HPDE6-E6E7 (cell line): ENCODE measurements around the gene RAB11FIP4.
"Not testable (repeated sequence)": the region's sequence is repeated elsewhere in the genome, so short reads cannot be mapped to it uniquely, and the experiment has no call there.

Experiments used
- DNase-seq: peaks from one replicate; pipeline ENCODE4 v3.0.0; 2011; ENCODE audit warnings: missing footprints; ENCODE audit errors: extremely low spot score

The RAB11FIP4 gene, protein sequence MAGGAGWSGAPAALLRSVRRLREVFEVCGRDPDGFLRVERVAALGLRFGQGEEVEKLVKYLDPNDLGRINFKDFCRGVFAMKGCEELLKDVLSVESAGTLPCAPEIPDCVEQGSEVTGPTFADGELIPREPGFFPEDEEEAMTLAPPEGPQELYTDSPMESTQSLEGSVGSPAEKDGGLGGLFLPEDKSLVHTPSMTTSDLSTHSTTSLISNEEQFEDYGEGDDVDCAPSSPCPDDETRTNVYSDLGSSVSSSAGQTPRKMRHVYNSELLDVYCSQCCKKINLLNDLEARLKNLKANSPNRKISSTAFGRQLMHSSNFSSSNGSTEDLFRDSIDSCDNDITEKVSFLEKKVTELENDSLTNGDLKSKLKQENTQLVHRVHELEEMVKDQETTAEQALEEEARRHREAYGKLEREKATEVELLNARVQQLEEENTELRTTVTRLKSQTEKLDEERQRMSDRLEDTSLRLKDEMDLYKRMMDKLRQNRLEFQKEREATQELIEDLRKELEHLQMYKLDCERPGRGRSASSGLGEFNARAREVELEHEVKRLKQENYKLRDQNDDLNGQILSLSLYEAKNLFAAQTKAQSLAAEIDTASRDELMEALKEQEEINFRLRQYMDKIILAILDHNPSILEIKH

DNA sequence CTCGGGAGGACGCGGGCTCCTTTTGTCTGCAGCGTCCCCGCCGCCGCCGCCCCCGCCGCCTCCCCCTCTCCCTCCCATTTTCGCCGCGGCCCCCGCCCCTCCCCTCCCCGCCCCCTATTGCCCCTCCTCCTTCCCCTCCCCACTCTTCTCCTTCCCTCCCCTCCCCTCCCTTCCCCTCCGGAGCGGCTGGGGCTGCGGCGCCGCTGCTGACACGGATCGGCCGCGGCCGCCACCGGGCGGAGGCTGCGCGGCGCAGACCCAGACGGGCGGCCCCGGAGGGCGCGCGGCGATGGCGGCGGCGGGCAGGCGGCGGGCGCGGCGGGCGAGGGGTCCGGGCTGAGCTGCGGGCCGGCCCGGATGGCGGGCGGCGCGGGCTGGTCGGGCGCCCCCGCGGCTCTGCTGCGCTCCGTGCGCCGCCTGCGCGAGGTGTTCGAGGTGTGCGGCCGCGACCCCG, at the start of gene RAB11FIP4:
Gene RAB11FIP4, plus strand, starts transcription at position 180 of the 454 bp plus-strand sequence. Its CDS starts 178 bp downstream, at position 358.
- DNase-seq, result no peak

DNA sequence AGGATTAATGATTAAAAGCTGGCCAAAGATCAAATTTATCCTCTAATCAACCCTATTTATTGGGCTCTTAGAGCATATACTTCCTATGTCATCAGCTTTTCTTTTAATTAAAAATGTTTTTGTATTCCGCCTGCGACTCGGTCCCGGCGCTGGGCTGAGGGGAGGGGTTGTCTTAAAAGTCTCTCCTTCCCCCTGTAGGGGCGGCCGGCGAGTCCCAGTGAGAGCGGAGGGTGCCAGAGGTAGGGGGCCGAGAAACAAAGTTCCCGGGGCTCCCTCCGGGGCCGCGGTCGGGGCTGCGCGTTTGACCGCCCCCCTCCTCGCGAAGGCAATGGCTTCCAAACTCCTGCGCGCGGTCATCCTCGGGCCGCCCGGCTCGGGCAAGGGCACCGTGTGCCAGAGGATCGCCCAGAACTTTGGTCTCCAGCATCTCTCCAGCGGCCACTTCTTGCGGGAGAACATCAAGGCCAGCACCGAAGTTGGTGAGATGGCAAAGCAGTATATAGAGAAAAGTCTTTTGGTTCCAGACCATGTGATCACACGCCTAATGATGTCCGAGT, 46.2 kb upstream of the RAB11FIP4 start:
- DNase-seq, result not testable (repeated sequence)

DNA sequence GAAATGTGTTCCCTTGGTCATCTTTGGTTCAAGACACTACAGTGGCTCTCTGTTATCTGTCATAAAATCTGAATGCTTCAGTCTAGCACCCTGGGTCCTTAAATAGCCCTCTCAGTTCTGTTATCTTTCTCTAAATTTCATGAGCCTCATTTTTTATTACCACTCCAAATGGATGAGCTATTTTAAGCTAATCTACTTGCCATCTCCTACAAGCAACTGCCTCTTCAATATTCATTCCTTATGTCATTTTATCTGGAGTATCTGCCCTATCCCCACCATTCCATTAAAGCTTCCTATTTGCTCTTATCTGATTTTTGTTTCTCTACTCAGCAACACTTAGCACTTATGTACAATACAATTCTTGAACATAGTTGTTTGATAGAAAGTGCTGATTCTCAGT, 42.0 kb upstream of the RAB11FIP4 start:
- DNase-seq, result no peak

DNA sequence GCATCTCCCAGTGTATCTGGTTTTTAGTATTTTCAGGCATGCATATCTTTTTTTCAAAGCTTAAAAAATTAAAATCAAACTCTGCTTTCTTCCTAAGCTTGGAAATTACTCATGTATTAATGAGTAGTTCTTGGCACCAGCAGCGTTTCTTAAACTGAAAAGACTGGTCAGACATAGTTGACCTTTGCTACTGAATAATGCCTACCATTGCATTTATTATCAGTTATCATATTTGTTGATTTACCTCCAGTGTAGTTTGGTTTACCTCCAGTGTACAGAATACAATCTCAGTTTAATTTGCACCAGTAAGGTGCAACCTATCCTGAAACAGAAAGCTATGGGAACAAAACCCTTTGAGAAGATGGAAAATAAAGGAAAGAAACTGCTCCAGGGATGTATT, 35.5 kb upstream of the RAB11FIP4 start:
- no peak for DNase-seq

DNA sequence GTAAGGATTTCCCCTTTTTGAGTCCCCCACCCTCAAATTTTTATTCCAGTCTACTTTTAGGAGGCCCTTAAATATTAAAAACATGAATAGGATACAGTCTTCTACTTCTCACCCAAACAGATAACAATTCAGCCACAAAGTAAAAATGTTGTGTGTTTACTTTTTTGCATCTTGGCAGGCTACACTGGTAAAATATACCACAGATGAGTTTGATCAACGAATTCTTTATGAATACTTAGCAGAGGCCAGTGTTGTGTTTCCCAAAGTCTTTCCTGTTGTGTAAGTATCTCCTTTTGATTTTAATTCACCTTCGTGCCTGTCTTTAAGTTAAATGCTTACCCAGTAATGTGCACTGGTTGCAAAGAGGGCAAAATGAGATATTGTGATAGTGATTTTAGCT, 34.4 kb upstream of the RAB11FIP4 start:
- DNase-seq, result no peak

DNA sequence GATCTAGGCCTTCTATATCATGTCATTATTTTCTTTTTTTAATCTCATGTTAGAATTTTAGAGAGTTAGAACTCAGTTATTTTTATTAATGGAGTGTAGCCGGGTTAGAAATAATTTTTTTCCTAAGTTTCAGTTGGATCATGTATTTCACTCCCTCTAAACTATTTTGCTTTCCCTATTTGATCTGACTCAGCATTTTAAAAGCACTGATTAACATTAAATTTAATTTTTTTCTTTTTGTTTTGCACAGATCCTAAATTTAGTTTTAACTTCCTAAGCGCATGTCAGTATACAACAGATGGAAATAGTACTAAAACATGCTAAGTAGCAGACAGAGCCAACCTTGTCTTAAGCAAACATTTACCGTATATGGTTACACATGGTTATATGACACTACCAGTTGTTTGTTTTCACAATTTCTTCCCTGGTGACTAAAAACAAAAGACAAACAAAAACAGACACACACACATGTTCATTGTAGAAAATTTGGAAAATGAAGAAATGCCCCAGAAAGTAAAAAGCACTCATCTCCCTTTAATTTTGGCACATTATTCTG, 33.6 kb upstream of the RAB11FIP4 start:
- no peak for DNase-seq

DNA sequence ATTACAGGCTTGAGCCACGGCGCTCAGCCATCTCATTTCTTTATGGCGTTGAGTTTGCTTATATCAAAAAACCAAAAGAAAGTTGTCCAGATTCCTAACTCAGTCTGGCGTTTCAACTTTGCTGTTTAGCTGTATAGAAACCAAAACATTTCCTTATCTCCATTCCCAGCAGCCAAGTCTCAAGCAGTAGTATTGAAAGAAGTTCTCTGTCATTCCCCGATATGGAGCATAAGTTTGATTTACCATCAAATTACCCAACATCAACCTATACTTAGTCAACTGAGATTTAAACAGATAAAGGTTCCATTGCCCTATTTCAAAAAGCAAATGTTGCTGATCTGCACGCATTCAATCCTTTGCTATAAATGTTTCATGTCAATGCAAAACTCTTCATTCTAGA, 27.5 kb upstream of the RAB11FIP4 start:
- DNase-seq, result no peak

DNA sequence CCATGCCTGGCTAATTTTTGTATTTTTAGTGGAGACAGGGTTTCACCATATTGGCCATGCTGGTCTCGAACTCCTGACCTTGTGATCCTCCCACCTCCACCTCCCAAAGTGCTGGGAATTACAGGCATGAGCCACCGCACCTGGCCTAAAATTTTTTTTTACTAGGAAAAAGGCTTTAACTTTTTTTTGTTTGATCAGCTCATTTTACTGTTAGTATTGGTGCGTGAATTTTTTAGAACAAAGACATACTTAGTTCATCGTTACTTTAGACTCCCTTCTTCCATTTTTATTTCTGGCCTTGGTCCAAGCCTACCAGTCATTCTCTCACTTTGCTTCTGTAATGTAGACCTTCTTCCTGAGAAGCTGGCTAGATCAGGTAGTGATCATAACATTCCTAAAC, 25.4 kb upstream of the RAB11FIP4 start:
- no peak for DNase-seq

DNA sequence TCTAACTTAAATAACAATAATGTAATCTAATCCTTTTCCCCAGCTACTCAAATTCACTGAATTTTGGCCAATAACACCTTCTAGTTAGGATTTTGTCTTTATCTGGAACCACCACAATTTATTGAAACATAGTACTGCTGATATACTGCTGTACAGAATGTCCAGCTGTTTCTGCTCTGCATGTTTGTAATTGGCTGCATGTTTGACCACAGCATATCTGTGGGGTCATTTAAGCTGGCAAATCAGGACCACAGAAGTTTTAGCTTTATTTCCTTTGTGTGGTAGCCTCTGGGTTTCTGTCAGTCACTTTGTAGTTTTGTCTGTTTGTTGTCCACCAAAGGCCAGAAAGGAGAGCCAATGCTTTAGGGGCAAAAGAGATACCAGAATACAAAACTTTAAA, 22.2 kb upstream of the RAB11FIP4 start:
- no peak for DNase-seq

DNA sequence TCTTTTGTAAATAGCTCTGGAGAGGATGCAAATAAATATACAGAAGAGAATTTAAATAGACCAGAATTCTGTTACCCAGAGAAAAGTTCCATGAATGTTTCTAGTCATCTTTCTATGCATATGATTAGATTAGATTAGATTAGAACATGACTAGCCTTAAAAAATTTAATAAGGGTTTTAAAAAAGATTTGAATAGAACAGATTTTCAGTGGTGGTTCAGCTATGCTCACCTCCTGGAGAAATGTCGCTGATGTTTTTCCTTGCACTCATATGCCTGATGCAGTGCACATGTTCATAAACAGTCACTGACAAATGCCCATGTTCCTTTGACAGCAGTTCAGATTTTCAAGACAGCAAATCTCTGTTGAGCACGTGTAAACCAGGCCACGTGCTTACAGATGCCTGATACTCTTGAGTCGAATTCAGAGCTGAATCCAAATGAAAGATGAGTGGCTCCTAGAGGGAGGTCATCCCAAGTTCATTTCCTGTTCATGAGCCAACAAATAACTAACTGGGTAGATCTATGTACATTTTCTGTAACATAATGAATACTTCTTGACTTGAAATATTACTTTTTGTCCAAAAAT, 19.9 kb upstream of the RAB11FIP4 start:
- DNase-seq, result no peak

DNA sequence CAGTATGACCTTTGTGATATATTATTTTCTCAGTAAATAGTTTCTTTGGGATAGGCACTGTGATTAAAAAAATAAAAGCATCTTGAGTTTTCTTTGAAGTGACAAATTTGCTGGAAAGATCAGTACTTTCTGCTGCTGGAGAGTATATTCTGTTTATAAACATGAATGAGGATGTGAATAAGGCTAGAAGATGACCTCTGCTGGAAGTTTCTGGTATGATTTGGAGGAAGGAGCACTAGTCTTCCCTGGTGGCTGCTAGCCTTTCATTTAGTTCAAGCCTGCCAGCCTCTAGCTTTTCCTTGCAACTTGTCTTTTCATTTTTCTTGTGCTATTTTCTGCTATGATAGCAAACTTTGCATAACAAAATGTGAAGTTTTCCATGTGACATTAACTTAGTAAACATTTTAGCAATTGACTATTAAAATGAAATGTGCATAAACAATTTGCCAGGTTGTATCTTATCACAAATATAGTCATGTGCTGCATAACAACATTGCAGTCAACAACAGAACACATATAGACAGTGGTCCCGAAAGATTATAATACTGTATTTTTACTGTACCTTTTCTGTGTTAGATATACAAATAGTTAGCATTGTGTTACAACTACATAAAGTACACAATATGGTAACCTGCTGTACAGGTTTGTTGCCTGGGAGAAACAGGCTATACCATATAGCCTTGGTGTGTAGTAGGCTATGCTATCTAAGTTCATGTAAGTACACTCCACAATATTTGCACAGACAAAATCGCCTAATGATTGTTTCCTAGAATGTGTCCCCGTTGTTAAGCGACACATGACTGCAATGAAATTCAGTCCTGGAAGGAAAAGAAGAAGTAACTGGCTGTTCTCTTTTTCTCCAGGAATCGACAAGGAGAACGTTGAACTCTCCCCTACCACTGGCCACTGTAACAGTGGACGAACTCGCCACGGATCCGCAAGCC, 18.1 kb upstream of the RAB11FIP4 start:
- DNase-seq, result no peak

DNA sequence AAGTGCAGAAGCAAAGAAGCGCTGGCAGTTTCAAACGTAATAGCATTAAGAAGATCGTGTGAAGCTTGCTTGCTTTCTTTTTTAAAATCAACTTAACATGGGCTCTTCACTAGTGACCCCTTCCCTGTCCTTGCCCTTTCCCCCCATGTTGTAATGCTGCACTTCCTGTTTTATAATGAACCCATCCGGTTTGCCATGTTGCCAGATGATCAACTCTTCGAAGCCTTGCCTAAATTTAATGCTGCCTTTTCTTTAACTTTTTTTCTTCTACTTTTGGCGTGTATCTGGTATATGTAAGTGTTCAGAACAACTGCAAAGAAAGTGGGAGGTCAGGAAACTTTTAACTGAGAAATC, 17.4 kb upstream of the RAB11FIP4 start:
- DNase-seq, result no peak

DNA sequence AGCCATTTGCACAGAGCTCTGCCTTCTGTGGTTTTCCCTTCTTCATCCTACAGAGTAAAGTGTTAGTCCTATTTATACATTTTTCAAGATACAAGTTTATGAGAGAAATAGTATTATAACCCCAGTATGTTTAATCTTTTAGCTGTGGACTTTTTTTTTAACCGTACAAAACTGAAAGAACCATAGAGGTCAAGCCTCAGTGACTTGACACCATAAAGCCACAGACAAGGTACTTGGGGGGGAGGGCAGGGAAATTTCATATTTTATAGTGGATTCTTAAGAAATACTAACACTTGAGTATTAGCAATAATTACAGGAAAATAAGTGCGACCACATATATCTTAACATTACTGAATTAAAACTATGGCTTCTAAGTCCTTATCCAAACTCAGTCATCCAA, 17.0 kb upstream of the RAB11FIP4 start:
- no peak for DNase-seq

DNA sequence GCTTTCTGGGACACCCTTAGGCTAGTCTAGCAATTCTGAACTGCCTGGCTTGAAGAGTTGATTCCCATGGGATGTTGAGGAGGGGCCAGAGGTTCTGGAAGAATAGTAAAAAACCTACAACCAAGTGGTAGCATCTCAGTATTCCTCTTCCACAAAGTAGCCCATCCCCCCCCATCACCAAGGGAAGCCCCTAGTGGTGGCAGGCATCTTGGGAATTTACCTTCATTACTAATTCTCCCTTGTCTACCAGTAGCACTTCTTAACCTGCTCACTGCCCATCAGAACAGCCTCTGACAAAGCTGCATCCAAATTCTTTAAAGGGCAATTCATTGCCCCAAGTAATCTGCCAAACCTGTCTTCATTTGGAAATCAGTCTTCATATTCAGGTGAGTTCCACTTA, 12.8 kb upstream of the RAB11FIP4 start:
- no peak for DNase-seq

DNA sequence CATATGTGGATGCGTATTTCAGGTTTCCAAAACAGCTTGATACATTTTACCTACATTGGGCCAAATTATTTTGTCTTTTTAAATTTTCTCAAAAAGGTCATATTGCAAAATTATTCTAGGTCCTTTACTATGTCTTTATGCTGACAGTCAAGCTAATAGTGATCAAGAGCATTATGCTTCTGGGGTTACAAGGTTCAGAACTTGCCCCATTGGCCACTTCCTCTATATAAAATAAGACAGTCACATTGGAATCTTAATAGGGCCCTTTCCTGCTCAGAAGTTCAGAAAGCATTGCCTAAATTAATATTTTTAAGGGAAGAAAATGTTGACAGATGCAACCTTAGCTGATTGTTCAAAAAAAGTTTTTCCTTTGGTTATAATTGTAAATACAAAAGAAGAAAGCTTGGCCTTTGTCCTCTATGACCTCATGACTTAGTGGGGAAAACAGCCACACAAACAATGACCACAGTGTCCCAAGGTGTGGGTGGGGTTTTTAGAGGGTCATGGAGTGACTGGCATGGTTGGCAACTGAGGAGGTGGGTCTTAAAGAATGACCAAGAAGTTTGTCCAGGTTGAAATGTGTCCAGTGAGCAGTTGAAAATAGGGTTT, 11.8 kb upstream of the RAB11FIP4 start:
- no peak for DNase-seq

DNA sequence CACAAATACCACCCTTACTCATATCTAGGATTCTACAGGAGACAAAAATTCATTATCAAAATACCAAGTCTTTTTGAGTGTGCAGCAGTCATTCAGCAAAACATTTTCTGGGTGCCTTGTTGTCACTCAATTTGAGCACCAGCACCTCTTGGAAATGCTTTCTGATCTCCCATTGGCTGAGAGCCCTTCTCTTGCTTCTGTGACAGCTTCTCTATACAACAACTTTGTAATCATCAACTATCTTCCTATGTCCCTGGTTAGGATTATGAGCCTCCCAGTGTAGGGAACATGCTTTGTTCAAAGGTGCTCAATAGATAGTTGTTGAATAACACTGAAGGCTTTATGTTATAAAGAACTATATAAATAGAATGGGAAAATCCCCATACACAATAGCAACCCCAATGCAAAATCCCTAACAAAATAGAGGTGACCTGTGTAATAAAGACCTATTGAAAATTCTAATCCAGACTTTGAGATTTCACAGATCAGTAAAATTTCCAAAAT, 10.3 kb upstream of the RAB11FIP4 start:
- DNase-seq, result no peak

DNA sequence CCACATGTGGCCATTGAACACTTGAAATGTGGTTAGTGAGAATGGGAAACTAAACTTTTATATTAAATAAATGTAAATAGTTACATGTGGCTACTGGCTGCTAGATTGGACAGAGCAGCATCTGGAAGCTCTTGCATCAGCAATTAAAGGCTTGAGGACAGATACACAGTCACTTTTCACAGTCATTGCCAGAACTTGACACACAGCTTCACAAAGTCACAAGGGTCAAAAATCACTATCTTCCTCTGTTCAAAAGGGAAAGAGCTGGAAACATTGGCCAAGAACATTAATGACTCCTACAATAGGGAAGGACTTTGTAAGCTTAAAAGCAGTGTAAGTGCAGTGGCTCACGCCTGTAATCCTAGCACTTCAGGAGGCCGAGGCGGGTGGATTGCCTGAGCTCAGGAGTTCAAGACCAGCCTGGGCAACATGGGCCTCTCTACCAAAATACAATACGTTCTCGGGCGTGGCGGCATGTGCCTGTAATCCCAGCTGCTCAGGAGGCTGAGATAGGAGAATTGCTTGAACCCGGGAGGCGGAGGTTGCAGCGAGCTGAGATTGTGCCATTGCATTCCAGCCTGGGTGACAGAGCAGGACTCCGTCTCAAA, 8.7 kb upstream of the RAB11FIP4 start:
- not testable (repeated sequence) for DNase-seq

DNA sequence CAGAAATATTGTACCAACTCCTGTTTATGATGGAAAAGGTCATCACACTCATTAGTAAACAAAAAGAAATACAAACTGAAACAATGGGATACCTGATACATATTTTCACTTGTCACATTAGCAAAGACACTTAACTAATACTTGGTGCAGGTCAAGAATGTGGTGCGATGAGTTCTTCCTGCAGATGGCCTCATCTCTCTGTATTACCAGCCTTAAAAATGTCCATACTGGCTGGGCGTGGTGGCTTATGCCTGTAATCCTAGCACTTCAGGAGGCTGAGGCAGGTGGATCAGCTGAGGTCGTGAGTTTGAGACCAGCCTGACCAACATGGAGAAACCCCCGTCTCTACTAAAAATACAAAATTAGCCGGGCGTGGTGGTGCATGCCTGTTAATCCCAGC, 8.0 kb upstream of the RAB11FIP4 start:
- DNase-seq, result not testable (repeated sequence)

DNA sequence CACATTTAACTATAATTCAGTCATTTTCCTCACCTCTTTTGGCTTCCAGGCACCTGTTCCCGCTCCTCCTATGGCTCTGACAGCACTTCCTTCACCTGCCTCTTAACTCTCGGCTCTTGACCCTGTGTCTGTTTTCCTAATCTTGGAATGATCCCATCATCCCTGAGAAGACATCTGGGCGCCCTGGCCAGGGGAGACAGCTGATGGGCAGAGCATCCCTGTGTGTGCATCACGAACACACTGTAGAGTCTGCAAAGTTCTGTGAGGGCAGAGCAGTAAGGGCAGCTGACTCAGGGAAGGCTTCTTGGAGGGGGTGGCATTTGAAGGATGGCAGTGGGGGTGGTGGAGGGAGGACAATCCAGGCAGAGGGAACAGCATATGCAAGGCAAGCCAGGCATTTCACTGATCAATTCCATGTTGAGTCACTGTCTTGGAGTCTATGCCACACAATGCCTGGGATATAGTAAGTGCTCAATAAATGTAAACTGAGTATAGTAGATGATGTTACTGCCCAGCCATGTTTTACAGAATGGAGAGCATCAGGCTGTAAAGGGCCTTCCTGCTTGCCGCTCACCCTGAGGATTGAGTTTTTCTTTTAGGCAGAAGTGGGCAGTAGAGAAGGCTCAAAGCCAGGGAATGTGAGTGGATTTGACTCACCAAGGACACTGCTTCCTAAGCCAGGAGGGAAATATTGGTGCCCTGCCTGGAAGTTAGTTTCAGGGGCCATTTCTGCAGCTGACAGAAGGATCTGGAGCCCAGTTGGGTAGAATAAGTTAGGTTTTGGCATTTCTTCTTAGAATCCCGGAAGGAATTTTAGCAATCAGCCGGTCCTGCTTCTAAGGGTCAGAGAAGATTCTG, 5.8 kb upstream of the RAB11FIP4 start:
- DNase-seq, result no peak
